ENCODE measurements around the gene POM121L12. TPM values are rescaled to one million over a fixed set of nuclear protein-coding genes. Genes with fewer than 3 reads are reported as not detected.

POM121L12 gene
- total RNA-seq (2022) (not detected in 2 replicates), Bru-seq, nascent RNA (not detected), BruChase-seq, experiment 1, labeled RNA remaining after a 2-hour chase (not detected), BruChase-seq, experiment 2, labeled RNA remaining after a 6-hour chase (not detected)
- long read RNA-seq, result 0 reads

DNA sequence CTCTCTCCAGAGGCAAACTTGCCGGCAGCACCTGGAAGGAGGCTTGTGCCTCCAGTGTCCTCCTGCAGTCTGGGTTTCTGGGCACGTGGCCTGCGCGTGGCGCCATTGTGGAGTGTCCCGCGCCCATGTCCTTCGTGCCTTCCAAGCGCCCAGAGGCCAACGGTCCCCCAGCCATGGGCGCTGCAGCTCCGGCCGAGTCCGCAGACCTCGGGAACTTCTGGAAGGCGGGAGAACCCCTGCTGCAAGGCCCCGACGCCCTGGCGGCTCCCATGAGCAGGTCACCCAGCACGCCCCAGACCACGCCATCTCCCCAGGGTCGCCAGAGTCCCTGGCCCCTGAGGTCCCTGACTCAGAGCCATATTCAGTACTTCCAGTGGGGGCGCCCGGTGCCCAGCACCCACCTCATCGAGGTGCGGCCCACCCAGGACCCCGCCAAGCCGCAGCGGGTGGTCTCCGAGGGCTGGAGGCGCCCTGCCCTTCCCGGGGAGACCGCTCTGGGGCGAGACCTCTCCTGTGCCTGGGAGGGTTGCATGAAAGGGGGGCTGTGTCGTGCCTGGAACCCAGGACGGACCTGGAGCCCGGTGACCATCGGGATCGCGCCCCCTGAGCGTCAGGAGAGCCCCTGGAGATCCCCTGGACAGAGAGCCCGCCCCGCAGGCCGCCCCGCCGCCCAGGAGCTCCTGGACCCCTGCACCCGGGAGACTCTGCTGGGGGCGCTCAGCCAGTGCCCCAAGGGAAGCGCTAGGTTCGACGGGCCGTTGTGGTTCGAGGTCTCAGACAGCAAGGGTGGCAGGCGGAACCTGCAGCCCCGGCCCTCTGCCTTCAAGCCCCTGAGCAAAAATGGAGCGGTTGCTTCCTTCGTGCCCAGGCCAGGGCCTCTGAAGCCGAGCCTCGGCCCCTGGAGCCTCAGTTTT lies at the start of gene POM121L12:
Gene POM121L12 (plus strand): TSS at position 135 of the 914 bp plus-strand sequence. CDS start 39 bp downstream, at position 174.
- CTCF ChIA-PET, result no interaction called here
- Histone ChIP-seq H3K4me1 (no peaks in the 10 kb centered on the region), H3K9me3 (no peaks in the 10 kb centered on the region), H3K27me3 (replicated peaks; ENCODE audit: control insufficient read depth, insufficient read depth, low read length) (no peaks in the 10 kb centered on the region), H3K4me3 (ENCODE audit: low read depth, low read length) (no peak within 1 kb of the TSS), H3K36me3 (ENCODE audit: control insufficient read depth, insufficient read depth, low read length) (no peaks in the 10 kb centered on the region)
- TF ChIP-seq, protein P1, sequence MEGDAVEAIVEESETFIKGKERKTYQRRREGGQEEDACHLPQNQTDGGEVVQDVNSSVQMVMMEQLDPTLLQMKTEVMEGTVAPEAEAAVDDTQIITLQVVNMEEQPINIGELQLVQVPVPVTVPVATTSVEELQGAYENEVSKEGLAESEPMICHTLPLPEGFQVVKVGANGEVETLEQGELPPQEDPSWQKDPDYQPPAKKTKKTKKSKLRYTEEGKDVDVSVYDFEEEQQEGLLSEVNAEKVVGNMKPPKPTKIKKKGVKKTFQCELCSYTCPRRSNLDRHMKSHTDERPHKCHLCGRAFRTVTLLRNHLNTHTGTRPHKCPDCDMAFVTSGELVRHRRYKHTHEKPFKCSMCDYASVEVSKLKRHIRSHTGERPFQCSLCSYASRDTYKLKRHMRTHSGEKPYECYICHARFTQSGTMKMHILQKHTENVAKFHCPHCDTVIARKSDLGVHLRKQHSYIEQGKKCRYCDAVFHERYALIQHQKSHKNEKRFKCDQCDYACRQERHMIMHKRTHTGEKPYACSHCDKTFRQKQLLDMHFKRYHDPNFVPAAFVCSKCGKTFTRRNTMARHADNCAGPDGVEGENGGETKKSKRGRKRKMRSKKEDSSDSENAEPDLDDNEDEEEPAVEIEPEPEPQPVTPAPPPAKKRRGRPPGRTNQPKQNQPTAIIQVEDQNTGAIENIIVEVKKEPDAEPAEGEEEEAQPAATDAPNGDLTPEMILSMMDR (IDR thresholded peaks at IDR 0.05; ENCODE audit: insufficient read depth in 1 of 2, low read depth in 1 of 2, low read length in 1 of 2, severe bottlenecking in 1 of 2, unreplicated experiment in 1 of 2), result no peak
- Mint-ChIP-seq H3K27ac (ENCODE audit: unreplicated experiment) (no peak within 1 kb of the TSS), H3K9me3 (ENCODE audit: unreplicated experiment) (peaks cover 16% of the 10 kb centered on the region), H3K27me3 (ENCODE audit: insufficient read depth, unreplicated experiment) (peaks cover 7% of the 10 kb centered on the region), H3K4me1 (ENCODE audit: low read depth, unreplicated experiment) (no peaks in the 10 kb centered on the region), H3K4me3 (ENCODE audit: unreplicated experiment) (no peak within 1 kb of the TSS), H3K36me3 (ENCODE audit: insufficient read depth, unreplicated experiment) (no peaks in the 10 kb centered on the region)
- intact Hi-C loops (cut with micrococcal nuclease; ENCODE audit: unreplicated experiment), result no loop called here
- DNase-seq, result no peak
- no TSS peak for BruUV-seq (replicated peaks)
- POLR2A ChIA-PET, result no interaction called here

DNA sequence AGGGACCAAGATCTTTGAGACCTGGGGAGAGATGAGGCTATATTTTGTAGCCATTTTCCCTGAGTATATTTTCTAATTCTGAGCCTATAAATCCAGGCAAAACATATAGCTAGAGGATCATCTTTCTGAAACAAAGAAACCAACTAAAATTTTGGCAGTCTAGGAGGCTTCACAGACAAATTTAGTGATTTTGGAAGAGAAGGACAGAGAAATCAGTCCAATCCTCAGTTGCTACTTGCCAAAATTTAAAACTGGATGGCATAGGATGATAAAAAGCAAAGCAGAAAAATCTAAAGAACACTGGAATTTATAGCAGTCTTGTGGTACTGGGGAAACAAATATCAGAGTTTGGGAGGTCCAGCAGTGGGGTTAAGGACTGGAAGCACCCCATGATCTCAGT lies 43.4 kb upstream of the POM121L12 start:
- H3K4me1 Mint-ChIP-seq (ENCODE audit: low read depth, unreplicated experiment), result no peaks in the 10 kb centered on the region
- no TSS peak for BruUV-seq (replicated peaks)
- Histone ChIP-seq H3K9me3 (peaks cover 9% of the 10 kb centered on the region; the same call in 1 of the 2 replicates), H3K36me3 (ENCODE audit: control insufficient read depth, insufficient read depth, low read length) (no peaks in the 10 kb centered on the region), H3K4me3 (ENCODE audit: low read depth, low read length) (no peak overlapping the region), H3K4me1 (no peaks in the 10 kb centered on the region), H3K27me3 (replicated peaks; ENCODE audit: control insufficient read depth, insufficient read depth, low read length) (no peaks in the 10 kb centered on the region)
- H3K4me3 Mint-ChIP-seq (ENCODE audit: unreplicated experiment), result no peak overlapping the region
- intact Hi-C loops (cut with micrococcal nuclease; ENCODE audit: unreplicated experiment), result no loop called here
- no peak overlapping the region for H3K27ac Mint-ChIP-seq (ENCODE audit: unreplicated experiment)
- peaks cover 11% of the 10 kb centered on the region for H3K9me3 Mint-ChIP-seq (ENCODE audit: unreplicated experiment)
- no peaks in the 10 kb centered on the region for H3K27me3 Mint-ChIP-seq (ENCODE audit: insufficient read depth, unreplicated experiment)
- no peak for DNase-seq
- ChIA-PET CTCF (no interaction called here), POLR2A (no interaction called here)
- H3K36me3 Mint-ChIP-seq (ENCODE audit: insufficient read depth, unreplicated experiment), result no peaks in the 10 kb centered on the region
- TF ChIP-seq, protein P1 (IDR thresholded peaks at IDR 0.05; ENCODE audit: insufficient read depth in 1 of 2, low read depth in 1 of 2, low read length in 1 of 2, severe bottlenecking in 1 of 2, unreplicated experiment in 1 of 2), result no peak

- no peak overlapping the region for H3K4me3 ChIP-seq (ENCODE audit: low read depth, low read length)
- ChIA-PET POLR2A (no interaction called here), CTCF (no interaction called here)
- no peaks in the 10 kb centered on the region for H3K27me3 ChIP-seq (replicated peaks; ENCODE audit: control insufficient read depth, insufficient read depth, low read length)
- Mint-ChIP-seq H3K36me3 (ENCODE audit: insufficient read depth, unreplicated experiment) (no peaks in the 10 kb centered on the region), H3K4me1 (ENCODE audit: low read depth, unreplicated experiment) (no peaks in the 10 kb centered on the region), H3K4me3 (ENCODE audit: unreplicated experiment) (no peak overlapping the region), H3K9me3 (ENCODE audit: unreplicated experiment) (peaks cover 5% of the 10 kb centered on the region), H3K27me3 (ENCODE audit: insufficient read depth, unreplicated experiment) (no peaks in the 10 kb centered on the region), H3K27ac (ENCODE audit: unreplicated experiment) (no peak overlapping the region)
- no TSS peak for BruUV-seq (replicated peaks)
- TF ChIP-seq, protein P1 (IDR thresholded peaks at IDR 0.05; ENCODE audit: insufficient read depth in 1 of 2, low read depth in 1 of 2, low read length in 1 of 2, severe bottlenecking in 1 of 2, unreplicated experiment in 1 of 2), result no peak
- DNase-seq, result no peak
- peaks cover 9% of the 10 kb centered on the region; the same call in 1 of the 2 replicates for H3K9me3 ChIP-seq
- H3K4me1 ChIP-seq, result no peaks in the 10 kb centered on the region
- no peaks in the 10 kb centered on the region for H3K36me3 ChIP-seq (ENCODE audit: control insufficient read depth, insufficient read depth, low read length)
- intact Hi-C loops (cut with micrococcal nuclease; ENCODE audit: unreplicated experiment), result no loop called here
Observed at GRCh38 chr7:52992479-52993162, 42.8 kb upstream of the POM121L12 start.

Measured in Caco-2 (cell line).